GM19239 (cell line): ENCODE results near the gene TRAPPC5.

Experiments used
- DNase-seq: peaks from one replicate; pipeline ENCODE4 v3.0.0; 2011; ENCODE audit warnings: low spot score; ENCODE audit not compliant: insufficient read length
- FAIRE-seq: peaks from 2 replicates; lab custom pipeline; 2011; peaks lifted over from hg19 to GRCh38; lab: Jason Lieb, UNC

TRAPPC5 gene

DNA sequence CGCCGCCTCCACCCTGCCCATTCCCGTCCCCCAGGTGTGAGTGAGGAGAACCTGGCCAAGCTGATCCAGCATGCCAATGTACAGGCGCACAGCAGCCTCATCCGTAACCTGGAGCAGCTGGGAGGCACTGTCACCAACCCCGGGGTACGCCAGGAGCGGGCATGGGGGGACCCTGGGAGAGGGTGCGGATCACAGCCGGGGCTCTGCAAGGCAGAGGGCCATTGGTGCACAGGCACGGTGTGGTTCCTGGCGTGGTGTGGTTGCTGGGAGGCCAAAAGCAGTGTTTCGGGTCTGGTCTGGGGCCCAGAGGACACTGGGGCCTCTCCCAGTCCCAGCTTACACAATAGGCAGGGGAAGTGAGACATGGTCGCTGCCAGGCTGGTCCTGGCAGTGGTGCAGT is 35.5 kb upstream of the TRAPPC5 start:
- FAIRE-seq = no peak
- no peak for DNase-seq

DNA sequence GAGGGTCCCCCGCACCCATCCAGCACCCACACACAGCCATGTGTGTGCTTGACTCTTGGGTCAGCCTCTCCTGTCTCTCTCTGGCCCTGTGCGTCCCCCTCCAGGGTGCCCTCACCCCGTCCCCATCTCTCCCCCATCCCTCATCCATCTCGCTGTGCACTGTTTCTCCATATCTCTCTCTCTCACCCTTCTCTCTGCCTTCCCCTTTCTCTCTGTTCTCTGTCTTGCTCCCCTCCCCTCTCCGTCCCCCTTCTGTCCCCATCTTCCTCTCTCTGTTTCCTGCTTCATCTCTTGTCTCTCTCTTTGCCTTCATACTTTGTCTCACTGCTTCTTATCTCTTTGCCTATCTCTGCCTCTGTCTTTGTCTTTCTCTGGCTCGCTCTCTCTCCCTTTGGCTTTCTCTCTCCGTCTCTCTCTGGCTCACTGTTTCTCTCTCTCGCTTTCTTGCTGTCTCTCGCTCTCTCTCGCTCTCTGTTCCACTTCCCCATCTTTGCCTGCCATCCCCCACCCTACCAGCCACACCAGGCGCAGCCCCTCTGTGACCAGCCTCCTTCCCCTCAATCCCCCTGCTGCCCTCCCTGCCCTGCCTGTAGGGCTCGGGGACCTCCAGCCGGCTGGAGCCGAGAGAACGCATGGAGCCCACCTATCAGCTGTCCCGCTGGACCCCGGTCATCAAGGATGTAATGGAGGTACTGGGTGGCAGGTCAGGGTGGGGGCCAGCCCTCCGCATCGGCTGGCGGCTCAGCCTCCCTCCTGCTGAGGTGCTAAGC is 34.8 kb upstream of the TRAPPC5 start:
- FAIRE-seq = no peak
- DNase-seq = no peak

DNA sequence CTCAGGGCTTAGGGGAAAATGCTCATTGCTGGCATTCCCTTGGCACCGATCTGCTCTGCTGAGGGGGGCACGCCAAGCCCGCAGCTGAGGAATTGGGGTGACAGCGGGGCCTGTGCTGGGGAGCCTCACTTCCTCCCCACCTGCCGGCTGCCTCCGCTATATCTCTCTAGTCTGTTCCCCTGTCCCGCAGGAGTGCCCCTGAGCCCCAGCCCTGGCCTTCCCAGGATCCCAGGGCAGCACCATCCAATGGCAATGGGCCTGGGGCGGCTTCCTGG is 34.3 kb upstream of the TRAPPC5 start:
- FAIRE-seq (no peak), DNase-seq (no peak)

DNA sequence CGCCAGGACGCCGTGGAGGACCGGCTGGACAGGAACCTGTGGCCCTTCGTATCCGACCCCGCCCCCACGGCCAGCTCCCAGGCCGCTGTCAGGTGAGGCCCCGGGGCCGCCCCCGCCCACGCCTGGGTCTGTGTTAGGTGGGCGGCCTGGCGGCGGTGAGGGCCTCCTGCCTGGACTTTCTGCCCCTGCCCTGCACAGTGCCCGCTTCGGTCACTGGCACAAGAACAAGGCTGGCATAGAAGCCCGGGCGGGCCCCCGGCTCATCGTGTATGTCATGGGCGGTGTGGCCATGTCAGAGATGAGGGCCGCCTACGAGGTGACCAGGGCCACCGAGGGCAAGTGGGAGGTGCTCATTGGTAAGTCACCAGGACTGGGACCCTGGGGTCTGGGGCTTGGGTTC is 33.5 kb upstream of the TRAPPC5 start:
- FAIRE-seq (no peak), DNase-seq (no peak)

DNA sequence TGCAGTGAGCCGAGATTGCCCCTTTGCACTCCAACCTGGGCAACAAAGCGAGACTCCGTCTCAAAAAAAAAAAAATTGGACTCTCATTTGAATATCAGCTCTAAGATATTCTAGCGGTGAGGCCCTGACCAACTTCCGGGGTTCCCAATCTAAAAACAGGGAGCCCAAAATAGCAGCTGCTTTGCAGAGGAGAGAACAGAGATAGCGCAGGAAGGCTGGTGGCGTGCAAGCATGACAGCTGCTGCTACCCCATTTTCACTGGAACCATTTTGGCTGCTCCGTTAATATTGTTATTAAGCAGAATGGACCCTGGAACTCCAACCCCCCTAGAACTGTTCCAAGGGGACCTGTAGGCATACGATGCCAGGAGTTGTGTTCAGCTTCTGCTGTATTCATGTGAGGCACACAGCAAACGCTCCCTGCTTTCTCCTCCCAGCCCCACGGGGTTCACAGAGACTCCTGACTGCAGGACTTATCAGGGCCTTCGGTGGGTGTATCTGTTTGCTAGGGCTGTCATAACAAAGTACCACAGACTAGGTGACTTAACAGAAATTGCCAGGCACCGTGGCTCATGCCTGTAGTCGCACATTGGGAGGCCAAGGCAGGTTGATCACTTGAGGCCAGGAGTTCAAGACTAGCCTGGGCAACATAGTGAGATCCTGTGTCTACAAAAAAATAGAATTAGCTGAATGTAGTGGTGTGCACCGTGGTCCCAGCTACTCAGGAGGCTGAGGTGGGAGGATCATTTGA is 32.2 kb upstream of the TRAPPC5 start:
- FAIRE-seq (no peak), DNase-seq (no peak)

DNA sequence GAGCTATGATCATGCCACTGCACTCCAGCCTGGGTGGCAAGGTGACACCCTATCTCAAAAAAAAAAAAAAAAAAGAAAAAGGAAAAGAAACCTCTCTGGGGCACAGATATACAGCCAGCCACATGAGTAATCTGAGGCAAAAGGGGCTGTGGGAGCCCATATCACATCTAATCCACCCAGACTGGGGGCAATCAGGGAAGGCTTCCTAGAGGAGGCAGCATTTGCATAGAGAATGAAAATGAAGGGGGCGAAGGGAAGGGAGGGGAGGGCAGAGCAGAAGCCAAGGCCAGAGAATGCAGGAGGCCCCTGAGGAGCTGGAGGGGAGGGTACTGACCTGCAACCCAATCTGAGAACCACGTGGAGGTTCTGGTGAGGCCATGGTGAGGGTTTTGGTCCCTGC is 30.5 kb upstream of the TRAPPC5 start:
- no peak for DNase-seq
- FAIRE-seq = no peak

DNA sequence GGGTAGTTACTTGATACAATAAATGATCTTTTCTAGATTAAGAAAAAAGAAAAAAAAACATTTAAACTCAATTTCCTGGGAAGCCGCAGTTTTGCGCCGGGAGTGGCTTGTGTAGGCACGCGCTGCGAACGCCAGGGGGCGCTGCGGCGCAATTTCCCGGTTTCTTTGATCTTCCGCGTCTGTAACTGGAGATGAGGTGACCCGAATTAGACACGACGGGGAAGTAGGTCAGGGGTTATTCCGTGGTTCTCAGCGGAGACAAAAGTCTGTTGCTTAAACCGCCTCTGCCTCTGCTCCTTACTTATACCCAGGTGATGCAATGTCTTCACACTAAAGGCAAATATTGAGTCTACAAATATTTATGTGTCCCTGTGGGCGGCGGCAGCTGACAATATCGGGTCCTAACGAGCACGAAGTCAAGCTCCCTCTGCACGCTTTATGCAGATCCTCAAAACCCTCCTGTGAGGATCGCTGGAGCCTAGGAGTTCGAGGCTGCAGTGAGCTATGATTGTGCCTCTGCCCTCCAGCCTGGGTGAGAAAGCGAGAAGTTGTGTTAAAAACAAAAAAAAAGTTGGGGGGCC is 28.5 kb upstream of the TRAPPC5 start:
- peak; percentile 89 for DNase-seq
- FAIRE-seq = peak; percentile 84

DNA sequence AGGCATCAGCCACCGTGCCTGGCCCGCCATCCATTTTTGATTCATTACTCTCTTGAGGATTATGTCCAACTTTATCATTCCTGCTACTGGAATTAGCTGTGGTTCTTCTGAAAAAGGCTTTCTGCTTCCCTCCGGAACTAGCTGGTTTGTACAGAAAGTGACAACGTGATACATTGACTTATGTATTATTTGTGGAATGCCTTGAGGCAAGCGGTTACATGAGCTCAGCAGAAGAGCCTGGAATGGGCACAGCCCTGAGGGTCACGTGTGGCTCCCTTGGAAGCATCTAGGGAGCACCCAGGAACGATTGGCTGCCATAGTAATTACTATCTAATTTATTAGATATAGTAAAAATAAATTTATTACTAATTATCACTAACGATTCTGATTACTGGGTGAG is 26.2 kb upstream of the TRAPPC5 start:
- FAIRE-seq (no peak), DNase-seq (no peak)

DNA sequence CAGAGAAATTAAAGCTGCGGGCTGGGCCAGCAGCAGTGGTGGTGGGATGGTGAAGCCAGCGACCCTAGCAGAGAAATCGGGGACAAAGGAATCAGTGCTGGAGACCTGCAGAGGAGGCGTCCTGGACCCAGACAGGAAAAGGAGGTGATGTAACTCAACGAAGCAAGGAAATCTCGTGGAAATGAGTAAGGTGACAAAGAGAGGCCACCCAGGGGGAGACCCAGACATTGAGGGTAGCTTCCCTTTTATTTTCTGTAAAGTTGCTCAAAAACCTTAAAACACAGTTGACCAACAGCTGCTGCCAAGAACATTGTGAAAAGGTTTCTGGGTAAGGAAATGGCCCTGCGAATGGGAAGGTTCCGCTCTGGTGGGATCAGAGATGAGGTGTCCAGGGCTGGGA is 25.1 kb upstream of the TRAPPC5 start:
- DNase-seq = no peak
- no peak for FAIRE-seq

DNA sequence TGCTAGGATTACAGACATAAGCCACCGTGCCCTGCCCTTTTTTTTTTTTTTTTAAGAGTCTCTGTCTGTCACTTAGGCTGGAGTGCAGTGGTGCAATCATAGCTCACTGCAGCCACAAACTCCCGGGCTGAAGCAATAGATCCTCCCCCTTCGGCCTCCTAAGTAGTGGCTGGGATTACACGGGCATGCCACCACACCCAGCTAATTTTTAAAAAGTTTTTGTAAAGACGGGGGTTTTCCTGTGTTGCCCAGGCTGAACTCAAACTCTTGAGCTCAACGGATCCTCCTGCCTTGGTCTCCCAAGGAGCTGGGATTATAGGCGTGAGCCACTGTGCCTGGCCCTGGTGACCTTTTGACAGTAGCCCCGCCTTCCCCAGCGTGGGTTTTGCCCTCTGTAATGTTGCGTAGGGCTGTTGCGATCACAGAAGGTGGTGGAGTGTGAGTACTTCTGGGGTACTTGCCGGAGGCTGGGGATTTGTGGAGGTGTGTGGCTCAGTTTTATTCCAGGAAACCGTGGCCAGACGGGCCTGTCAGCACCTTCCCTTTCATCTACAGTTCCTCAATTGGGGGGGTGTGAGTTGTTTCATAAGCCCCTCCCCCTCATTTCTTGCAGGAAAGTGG is 23.4 kb upstream of the TRAPPC5 start:
- no peak for DNase-seq
- FAIRE-seq = no peak

DNA sequence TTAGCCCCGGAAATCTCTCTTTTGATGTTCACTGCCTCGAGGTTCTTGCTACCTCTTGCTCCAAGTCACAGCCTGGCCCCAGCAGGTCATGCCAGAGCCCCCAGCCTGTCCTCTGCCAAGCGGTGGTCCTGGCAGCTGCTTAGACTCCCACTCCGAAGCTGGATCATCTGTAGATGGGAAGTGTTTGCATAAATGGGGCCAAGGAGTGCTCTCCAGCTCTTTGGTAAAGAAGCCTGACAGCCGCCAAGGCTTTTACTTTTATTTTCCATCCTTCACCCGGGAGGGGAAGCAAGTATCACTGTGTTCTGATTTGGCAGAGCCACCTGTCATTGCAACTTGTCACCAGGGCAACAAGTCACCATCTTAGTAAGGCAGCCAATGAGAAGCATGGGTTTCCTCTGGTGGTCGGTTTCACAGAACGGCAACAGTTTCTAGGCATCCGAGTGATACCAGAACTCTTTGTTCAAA is 22.4 kb upstream of the TRAPPC5 start:
- DNase-seq = peak; percentile 94
- peak; percentile 98 for FAIRE-seq

DNA sequence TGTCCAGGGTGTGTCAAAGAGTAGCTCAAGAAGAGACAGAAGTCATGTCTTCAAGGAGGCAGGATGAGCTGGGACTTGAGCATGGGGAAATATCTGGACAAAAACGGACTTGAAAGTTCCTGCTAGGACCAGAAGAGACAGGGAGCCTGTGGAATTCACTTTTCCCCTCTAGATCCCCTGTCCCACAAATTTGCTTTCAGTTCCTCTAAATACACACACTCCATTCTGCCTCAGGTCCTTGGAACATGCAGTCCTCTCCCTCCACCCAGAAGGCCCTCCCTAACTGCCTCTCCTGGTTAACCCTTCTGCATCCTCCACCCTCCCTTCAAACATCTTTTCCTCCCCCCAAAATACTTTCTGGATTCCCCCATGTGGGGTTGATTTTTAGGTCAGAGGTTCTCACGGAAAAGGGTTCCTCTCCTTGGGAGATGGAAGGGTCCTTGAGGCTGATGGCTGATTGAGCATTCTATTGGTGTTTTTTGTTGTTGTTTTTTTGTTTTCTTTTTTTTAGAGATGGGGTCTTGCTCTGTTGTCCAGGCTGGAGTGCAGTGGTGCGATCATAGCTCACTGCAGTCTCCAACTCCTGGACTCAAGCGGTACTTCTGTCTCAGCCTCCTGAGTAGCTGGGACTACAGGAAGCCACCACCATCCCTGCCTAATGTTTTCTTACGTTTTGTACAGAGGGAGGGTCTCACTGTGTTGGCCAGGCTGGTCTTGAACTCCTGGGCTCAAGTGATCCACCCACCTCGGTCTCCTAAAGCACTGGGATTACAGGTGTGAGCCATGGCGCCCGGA is 18.7 kb upstream of the TRAPPC5 start:
- FAIRE-seq (no peak), DNase-seq (no peak)

DNA sequence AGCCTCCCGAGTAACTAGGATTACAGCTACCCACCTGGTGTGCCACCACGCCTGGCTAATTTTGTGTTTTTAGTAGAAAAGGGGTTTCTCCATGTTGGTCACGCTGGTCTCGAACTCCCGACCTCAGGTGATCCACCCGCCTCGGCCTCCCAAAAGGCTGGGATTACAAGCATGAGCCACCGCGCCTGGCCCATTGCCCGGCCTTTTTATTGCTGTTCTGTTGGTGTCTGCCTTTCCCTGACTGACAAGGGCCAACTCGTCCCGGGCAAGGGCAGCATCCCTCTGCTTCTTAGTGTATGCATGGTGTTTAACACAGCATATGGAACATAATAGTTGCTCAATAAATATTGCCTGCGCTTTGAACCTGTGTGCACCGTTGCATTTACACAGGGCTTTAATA is 18.0 kb upstream of the TRAPPC5 start:
- FAIRE-seq (no peak), DNase-seq (no peak)

DNA sequence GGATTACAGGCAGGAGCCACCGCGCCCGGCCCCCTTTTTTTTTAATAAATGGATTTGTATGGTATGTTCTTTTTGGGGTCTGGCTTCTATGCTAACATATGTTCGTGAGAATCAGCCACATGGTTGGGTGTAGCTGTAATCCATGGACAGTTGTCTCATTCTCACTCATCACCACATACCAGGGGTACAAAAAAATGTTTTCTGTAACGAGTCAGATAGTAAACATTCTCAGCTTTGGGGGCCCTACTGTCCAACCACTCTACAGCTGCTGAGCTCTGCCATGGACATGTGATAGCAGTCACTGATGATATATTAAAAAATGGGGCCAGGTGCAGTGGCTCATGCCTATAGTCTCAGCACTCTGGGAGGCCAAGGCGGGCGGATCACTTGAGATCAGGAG is 16.9 kb upstream of the TRAPPC5 start:
- DNase-seq (no peak), FAIRE-seq (no peak)

DNA sequence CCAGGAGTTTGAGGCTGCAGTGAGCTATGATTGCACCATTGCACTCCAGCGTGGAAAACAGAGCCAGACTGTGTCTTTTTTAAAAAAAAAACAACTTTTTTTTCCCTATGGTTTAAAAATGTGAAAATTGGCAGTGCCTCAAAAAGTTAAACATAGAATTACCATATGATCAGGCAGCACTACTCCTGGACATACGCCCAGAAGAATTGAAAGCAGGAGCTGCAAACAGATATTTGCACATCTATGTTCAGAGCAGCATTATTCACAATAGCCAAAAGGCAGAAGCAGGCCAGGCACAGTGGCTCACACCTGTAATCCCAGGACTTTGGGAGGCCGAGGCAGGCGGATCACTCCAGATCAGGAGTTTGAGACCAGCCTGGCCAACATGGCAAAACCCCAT is 15.6 kb upstream of the TRAPPC5 start:
- DNase-seq = no peak
- no peak for FAIRE-seq

DNA sequence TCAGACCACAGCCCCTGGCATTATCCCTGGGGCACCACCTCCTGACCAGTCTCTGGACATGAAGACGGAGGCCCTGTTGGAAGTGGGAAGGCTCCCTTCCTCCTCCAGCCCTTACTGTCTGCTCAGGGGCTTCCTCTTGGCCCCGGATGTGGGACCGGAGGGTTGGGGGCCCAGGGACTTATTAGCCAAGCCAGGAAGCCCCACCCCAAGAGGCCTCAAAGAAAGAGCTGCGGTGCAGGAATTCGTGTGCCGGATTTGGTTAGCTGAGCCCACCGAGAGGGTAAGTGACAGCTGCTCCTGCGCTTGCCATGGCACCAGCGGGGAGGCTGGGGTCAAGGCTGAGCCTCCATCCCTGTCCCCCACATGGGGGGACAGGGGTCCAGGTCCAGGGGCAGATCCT is 11.8 kb upstream of the TRAPPC5 start, which contains the start of gene RETN:
Gene RETN (plus strand): TSS at position 208 of the 400 bp plus-strand sequence. CDS start 278 bp downstream, outside the sequence.
- no peak for DNase-seq
- no peak for FAIRE-seq

DNA sequence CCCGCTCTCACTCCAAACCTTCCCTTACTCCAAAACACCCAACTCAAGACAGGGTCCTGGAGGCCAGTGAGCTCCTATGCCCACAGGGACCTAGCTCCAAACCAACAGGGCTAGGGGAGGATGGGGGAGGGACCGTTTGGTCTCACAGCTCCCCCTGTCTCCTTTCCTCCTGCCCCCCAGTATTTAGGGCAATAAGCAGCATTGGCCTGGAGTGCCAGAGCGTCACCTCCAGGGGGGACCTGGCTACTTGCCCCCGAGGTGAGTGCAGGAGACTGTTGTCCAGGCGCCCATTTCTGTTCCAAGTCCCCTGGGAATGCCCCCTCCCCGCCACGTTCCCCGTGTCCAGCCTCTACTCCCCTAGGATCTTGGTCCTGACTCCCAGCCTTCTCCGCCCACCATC is 11.0 kb upstream of the TRAPPC5 start:
- DNase-seq = no peak
- no peak for FAIRE-seq

DNA sequence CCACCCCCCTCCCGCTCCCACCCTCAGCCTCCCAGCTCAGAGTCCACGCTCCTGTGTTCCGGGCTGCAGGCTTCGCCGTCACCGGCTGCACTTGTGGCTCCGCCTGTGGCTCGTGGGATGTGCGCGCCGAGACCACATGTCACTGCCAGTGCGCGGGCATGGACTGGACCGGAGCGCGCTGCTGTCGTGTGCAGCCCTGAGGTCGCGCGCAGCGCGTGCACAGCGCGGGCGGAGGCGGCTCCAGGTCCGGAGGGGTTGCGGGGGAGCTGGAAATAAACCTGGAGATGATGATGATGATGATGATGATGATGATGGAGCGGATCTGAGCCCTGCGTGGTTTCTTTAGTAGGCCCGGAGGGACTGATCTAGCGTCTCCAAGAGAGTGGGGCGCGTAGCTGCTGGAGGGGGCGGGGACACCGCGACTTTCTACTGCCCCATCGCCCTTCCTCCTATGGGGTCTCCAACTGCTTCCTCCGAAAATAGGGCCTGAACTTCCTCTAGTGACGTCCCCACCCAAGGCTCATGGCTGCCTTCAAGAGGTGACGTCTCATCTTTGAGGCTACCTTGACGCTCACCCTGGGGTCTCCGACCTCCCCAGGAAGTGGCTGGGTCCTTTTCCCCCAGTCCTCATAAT is 10.4 kb upstream of the TRAPPC5 start:
- no peak for DNase-seq
- no peak for FAIRE-seq

DNA sequence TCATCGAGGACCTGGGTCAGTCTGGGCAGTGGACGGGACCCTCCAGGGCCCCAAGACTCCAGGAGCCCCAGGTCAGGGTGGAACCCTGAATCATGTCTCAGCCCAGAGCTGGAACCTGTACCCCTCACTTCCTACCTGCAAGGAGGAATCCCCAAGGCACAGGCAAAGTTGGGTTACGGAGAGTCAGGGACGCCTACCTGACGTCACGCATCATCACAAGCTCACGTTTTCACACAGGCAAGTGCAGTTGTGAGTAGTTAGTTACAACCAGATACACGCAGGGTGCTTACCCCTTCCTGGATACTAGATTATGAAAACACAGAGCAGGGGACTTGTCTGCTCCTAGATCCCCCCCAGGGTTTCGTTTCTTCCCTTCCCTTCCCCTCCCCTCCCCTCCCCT is 9.8 kb upstream of the TRAPPC5 start:
- FAIRE-seq = no peak
- no peak for DNase-seq

DNA sequence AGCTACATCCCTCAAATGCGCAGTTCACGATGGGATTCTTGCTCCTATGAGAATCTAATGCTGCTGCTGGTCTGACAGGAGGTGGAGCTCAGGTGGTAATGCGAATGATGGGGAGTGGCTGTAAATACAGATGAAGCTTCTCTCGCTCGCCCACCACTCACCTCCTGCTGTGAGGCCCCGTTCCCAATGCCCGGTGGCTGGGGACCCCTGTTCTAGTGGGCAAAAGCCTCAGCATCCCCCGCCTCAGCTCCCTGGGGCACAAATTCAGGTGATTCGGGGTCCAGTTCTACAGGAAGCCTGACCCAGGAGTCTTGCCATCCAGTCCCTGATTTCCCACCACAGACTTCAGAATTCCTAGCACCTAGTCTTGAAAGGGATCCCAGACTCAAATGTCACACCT is 8.1 kb upstream of the TRAPPC5 start:
- DNase-seq (no peak), FAIRE-seq (no peak)
